GM19025 (cell line): Measurements from ENCODE around the gene STAP2.
"Not testable (repeated sequence)": the region's sequence is repeated elsewhere in the genome, so short reads cannot be mapped to it uniquely, and the experiment has no call there.

Experiments
- ATAC-seq: cut with Tn5 transposase; IDR thresholded peaks from one replicate; pipeline ENCODE4 v1.9.1; 2021; ENCODE audit warnings: mild to moderate bottlenecking, low read depth, moderate library complexity; ENCODE audit not compliant: unreplicated experiment

The STAP2 gene

GRCh38 chr19:4359627-4360000, 21.0 kb upstream of the STAP2 start:
- ATAC-seq: no peak

- no peak for ATAC-seq
Measured at GRCh38 chr19:4358709-4359626, 20.3 kb upstream of the STAP2 start.

GRCh38 chr19:4357921-4358326, 19.3 kb upstream of the STAP2 start:
- no peak for ATAC-seq

GRCh38 chr19:4357095-4357797, 18.6 kb upstream of the STAP2 start:
- ATAC-seq: no peak

GRCh38 chr19:4354897-4355296, 16.3 kb upstream of the STAP2 start:
- ATAC-seq: no peak

GRCh38 chr19:4354282-4354681, 15.7 kb upstream of the STAP2 start:
- no peak for ATAC-seq

- no peak for ATAC-seq
Measured at GRCh38 chr19:4352701-4353121, 14.1 kb upstream of the STAP2 start.

- no peak for ATAC-seq
Measured at GRCh38 chr19:4350726-4351125, 12.1 kb upstream of the STAP2 start.

GRCh38 chr19:4350111-4350510, 11.5 kb upstream of the STAP2 start:
- no peak for ATAC-seq

- not testable (repeated sequence) for ATAC-seq
Measured at GRCh38 chr19:4349225-4349624, 10.6 kb upstream of the STAP2 start.

- no peak for ATAC-seq
Measured at GRCh38 chr19:4347521-4347920, 8.9 kb upstream of the STAP2 start.

- no peak for ATAC-seq
Measured at GRCh38 chr19:4346020-4346383, 7.4 kb upstream of the STAP2 start.

GRCh38 chr19:4345342-4346019, 6.9 kb upstream of the STAP2 start:
- ATAC-seq: no peak

GRCh38 chr19:4343370-4344307, 5.0 kb upstream of the STAP2 start, which contains the start of gene MPND:
TSS of gene MPND (plus strand) at chr19:4343562. CDS start at chr19:4343594, 32 bp downstream.
- ATAC-seq: peak; percentile 47

- ATAC-seq: peak; percentile 89
Measured at GRCh38 chr19:4342615-4343369, 4.2 kb upstream of the STAP2 start.

- no peak for ATAC-seq
Measured at GRCh38 chr19:4342314-4342614, 3.6 kb upstream of the STAP2 start.

GRCh38 chr19:4337906-4338440, 654 bp downstream of the STAP2 start:
- no peak for ATAC-seq

- ATAC-seq: no peak
Measured at GRCh38 chr19:4334929-4335570, 3.6 kb downstream of the STAP2 start.

- no peak for ATAC-seq
Measured at GRCh38 chr19:4329858-4330257, 8.8 kb downstream of the STAP2 start.
